Upper lobe of right lung (tissue), 1 donor: ENCODE results near the gene LUM. TPM values are rescaled to one million over a fixed set of nuclear protein-coding genes. Genes with fewer than 3 reads are reported as not detected.

Source experiments
- ATAC-seq: fragments of 200-7000 bp; cut with Tn5 transposase; one replicate; pipeline ENCODE4 v1.9.1; 2020; ENCODE audit warnings: mild to moderate bottlenecking, moderate library complexity
- DNase-seq: peaks from one replicate; pipeline ENCODE4 v3.0.0-alpha.2; 2020
- H3K27ac ChIP-seq: fragments of 200-600 bp; one replicate; pipeline ENCODE4 v1.8.0; 2022
- H3K27me3 ChIP-seq: fragments of 200-600 bp; one replicate; pipeline ENCODE4 v1.8.0; 2022; ENCODE audit warnings: mild to moderate bottlenecking
- H3K36me3 ChIP-seq: fragments of 200-600 bp; one replicate; pipeline ENCODE4 v1.8.0; 2022
- H3K4me1 ChIP-seq: fragments of 200-600 bp; one replicate; pipeline ENCODE4 v1.8.0; 2022
- H3K4me3 ChIP-seq: fragments of 200-600 bp; one replicate; pipeline ENCODE4 v1.8.0; 2022; ENCODE audit warnings: mild to moderate bottlenecking
- H3K9me3 ChIP-seq: fragments of 200-600 bp; one replicate; pipeline ENCODE4 v1.8.0; 2022
- CTCF ChIP-seq: fragments of 200-600 bp; IDR thresholded peaks from one replicate; pipeline ENCODE4 v1.8.0; 2022; ENCODE audit warnings: antibody characterized with exemption
- intact Hi-C: fragments of 100-400 bp; cut with DNase I; formaldehyde crosslinking; loops from one replicate; pipeline ENCODE4 v1.11.0; 2022
- total RNA-seq: library from RNA; stranded (reverse); fragmentation: NEBNext Ultra II Directional; extraction: Animal tissue kit (Norgen Biotek cat#: 25700); gene quantifications from one replicate; pipeline ENCODE4 v1.2.1, GENCODE V29; 2021
- donor health status: DM: no; HTN: yes; CAD: no; lungs with severe emphysema.

LUM gene
- total RNA-seq, 1 donor from 2014 or later: 361 TPM

- H3K9me3 ChIP-seq: no peaks in the 10 kb centered on the region
- ATAC-seq (no peak), DNase-seq (no peak)
- no peaks in the 10 kb centered on the region for H3K4me1 ChIP-seq
- no peak for TF ChIP-seq CTCF
- no peak overlapping the region for H3K4me3 ChIP-seq
- H3K36me3 ChIP-seq: no peaks in the 10 kb centered on the region
- no peak overlapping the region for H3K27ac ChIP-seq
- no peaks in the 10 kb centered on the region for H3K27me3 ChIP-seq
- intact Hi-C loops: no loop called here
Measured at GRCh38 chr12:91143206-91143605, 31.9 kb upstream of the LUM start.

GRCh38 chr12:91142221-91142631 is 30.9 kb upstream of the LUM start:
- intact Hi-C loops: no loop called here
- H3K36me3 ChIP-seq: no peaks in the 10 kb centered on the region
- no peak overlapping the region for H3K4me3 ChIP-seq
- H3K9me3 ChIP-seq: no peaks in the 10 kb centered on the region
- peak overlapping the region; percentile 3 for H3K27ac ChIP-seq
- H3K27me3 ChIP-seq: no peaks in the 10 kb centered on the region
- ATAC-seq: peak; percentile 43
- no peaks in the 10 kb centered on the region for H3K4me1 ChIP-seq
- no peak for TF ChIP-seq CTCF
- DNase-seq: no peak

GRCh38 chr12:91140026-91140931 is 29.0 kb upstream of the LUM start:
- DNase-seq (no peak), ATAC-seq (no peak)
- no peaks in the 10 kb centered on the region for H3K36me3 ChIP-seq
- H3K9me3 ChIP-seq: no peaks in the 10 kb centered on the region
- H3K4me3 ChIP-seq: no peak overlapping the region
- H3K4me1 ChIP-seq: no peaks in the 10 kb centered on the region
- H3K27ac ChIP-seq: peak overlapping the region; percentile 47
- H3K27me3 ChIP-seq: no peaks in the 10 kb centered on the region
- no peak for TF ChIP-seq CTCF
- intact Hi-C loops: no loop called here

- H3K27me3 ChIP-seq: no peaks in the 10 kb centered on the region
- H3K4me1 ChIP-seq: no peaks in the 10 kb centered on the region
- no peak overlapping the region for H3K4me3 ChIP-seq
- no peaks in the 10 kb centered on the region for H3K9me3 ChIP-seq
- H3K27ac ChIP-seq: peak overlapping the region; percentile 51
- no peak for TF ChIP-seq CTCF
- H3K36me3 ChIP-seq: no peaks in the 10 kb centered on the region
- DNase-seq (no peak), ATAC-seq (no peak)
- intact Hi-C loops: no loop called here
Measured at GRCh38 chr12:91139286-91139685, 28.0 kb upstream of the LUM start.

- DNase-seq (no peak), ATAC-seq (no peak)
- intact Hi-C loops: no loop called here
- Histone ChIP-seq H3K27ac (peak overlapping the region; percentile 51), H3K27me3 (no peaks in the 10 kb centered on the region), H3K4me3 (no peak overlapping the region), H3K9me3 (no peaks in the 10 kb centered on the region), H3K36me3 (no peaks in the 10 kb centered on the region), H3K4me1 (no peaks in the 10 kb centered on the region)
- TF ChIP-seq CTCF: no peak
Measured at GRCh38 chr12:91138337-91138920, 27.1 kb upstream of the LUM start.
